Measurements from ENCODE around the gene XG.

- TF ChIP-seq USF2 (IDR thresholded peaks at IDR 0.05; ENCODE audit: low read depth, low read length) (no peak), CTCF (conservative IDR thresholded peaks at IDR 0.05; ENCODE audit: low read depth, low read length) (no peak), RAD21 (IDR thresholded peaks at IDR 0.05; ENCODE audit: low read length) (no peak), CEBPB (IDR thresholded peaks at IDR 0.05; ENCODE audit: low read depth, low read length) (no peak), POLR2A (IDR thresholded peaks at IDR 0.05; ENCODE audit: low read depth, low read length) (no peak), BHLHE40 (IDR thresholded peaks at IDR 0.05; ENCODE audit: low read depth, low read length) (no peak), RFX5 (IDR thresholded peaks at IDR 0.05; ENCODE audit: low read depth, low read length) (no peak), RCOR1 (IDR thresholded peaks at IDR 0.05; ENCODE audit: insufficient replicate concordance, low read length) (no peak), MXI1 (IDR thresholded peaks at IDR 0.05; ENCODE audit: borderline replicate concordance, low read depth, low read length) (no peak), MAFK (IDR thresholded peaks at IDR 0.05; ENCODE audit: low read depth, low read length) (no peak)
These were observed 16.6 kb upstream of the XG start for GRCh38 chrX:2735270-2735669.

Data from IMR-90 (cell line).